GM12892 (cell line): ENCODE data around the gene CDH4.

Experiments
- DNase-seq: peaks from one replicate; pipeline ENCODE4 v3.0.0; 2011; ENCODE audit not compliant: insufficient read length
- FAIRE-seq: peaks from 2 replicates; lab custom pipeline; 2011; peaks lifted over from hg19 to GRCh38; lab: Jason Lieb, UNC
- POLR2A ChIP-seq: IDR thresholded peaks from 2 replicates; pipeline ENCODE4 v1.6.1; 2011; ENCODE audit warnings: low read depth, low read length, control low read depth
- POLR2AphosphoS5 ChIP-seq: IDR thresholded peaks from 2 replicates; pipeline ENCODE4 v1.6.1; 2011; ENCODE audit warnings: low read depth, low read length, control low read depth
- TAF1 ChIP-seq: IDR thresholded peaks from 2 replicates; pipeline ENCODE4 v1.6.1; 2011; ENCODE audit warnings: low read depth, mild to moderate bottlenecking, control low read depth, low read length, borderline replicate concordance

CDH4 gene

DNA sequence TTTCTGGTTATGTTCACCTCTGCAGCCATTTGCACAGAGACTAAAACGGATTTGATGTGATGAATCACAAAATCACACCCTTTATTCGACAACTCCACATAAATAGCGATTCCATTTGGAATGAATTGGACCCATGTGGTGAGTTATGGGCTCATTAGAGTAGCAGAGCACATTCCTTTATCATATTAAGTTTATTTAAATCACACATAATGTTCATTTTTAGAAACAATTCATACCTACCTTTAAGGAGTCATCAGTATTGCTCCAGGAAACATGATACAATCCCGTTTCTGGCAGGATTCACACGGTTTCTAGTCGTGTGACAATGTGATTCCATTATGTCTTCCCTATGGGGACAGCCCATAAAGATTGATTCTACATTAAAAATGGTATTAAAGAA is 303.5 kb downstream of the CDH4 start:
- FAIRE-seq (no peak), DNase-seq (no peak)
- TF ChIP-seq TAF1: no peak
- TF ChIP-seq POLR2AphosphoS5: no peak
- no peak for TF ChIP-seq POLR2A

DNA sequence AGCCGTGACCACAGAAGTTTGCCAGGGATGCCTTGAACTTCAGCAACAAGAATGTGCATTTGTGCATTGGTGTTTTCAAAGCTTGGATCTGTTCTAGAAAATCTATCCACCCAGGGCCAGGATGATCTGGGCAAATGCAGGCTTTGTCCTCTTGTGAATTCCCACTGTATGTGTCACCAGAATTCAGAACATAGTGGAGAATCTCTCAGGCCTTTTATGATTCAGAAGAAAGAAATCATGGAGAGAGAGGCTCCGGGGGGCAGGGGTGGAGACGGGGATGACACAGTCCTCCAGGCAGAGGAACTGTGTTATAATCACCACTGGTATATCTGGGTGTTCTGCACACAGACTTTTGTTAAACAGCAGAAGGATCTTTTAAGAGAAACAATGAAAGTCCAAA is 304.1 kb downstream of the CDH4 start:
- TF ChIP-seq TAF1 (no peak), POLR2AphosphoS5 (no peak), POLR2A (no peak)
- DNase-seq (no peak), FAIRE-seq (no peak)

- TF ChIP-seq POLR2A: no peak
- TF ChIP-seq TAF1: no peak
- no peak for TF ChIP-seq POLR2AphosphoS5
- no peak for FAIRE-seq
- no peak for DNase-seq
Measured at GRCh38 chr20:61556673-61557072, 304.6 kb downstream of the CDH4 start.

- FAIRE-seq: no peak
- no peak for DNase-seq
- TF ChIP-seq POLR2A (no peak), POLR2AphosphoS5 (no peak), TAF1 (no peak)
Measured at GRCh38 chr20:61557621-61558020, 305.6 kb downstream of the CDH4 start.

- no peak for FAIRE-seq
- DNase-seq: no peak
- TF ChIP-seq POLR2A (no peak), TAF1 (no peak), POLR2AphosphoS5 (no peak)
Measured at GRCh38 chr20:61558726-61559125, 306.7 kb downstream of the CDH4 start.

DNA sequence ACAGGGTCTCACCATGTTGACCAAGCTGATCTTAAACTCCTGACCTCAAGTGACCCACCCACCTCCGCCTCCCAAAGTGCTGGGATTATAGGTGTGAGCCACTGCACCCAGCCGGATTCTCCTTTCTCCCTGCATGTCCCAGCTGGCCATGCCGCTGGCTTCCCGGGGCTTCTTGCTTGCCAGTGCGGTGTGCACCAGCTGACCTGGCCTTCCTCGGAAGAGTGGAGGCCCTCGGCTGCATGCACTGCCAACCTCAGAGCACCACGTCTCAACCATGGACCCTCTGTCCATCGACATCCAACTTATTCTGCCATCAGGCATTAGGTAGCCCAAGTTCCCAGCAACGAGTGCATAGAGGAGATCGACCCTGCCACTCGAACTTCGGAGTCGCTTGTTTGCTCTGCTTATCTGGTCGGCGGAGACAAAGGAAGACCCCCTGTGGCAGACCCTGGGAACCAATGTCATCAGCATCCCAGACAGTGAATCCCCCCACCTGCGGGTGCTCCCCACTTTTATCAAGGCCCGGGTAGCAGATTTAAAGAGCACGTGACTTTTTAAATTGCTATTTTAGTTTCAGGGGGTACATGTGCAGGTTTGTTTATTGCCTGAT is 307.8 kb downstream of the CDH4 start:
- TF ChIP-seq POLR2AphosphoS5 (no peak), POLR2A (no peak), TAF1 (no peak)
- DNase-seq (no peak), FAIRE-seq (no peak)

GRCh38 chr20:61560361-61560853 is 308.3 kb downstream of the CDH4 start:
- no peak for TF ChIP-seq TAF1
- no peak for TF ChIP-seq POLR2AphosphoS5
- TF ChIP-seq POLR2A: no peak
- FAIRE-seq (no peak), DNase-seq (no peak)

DNA sequence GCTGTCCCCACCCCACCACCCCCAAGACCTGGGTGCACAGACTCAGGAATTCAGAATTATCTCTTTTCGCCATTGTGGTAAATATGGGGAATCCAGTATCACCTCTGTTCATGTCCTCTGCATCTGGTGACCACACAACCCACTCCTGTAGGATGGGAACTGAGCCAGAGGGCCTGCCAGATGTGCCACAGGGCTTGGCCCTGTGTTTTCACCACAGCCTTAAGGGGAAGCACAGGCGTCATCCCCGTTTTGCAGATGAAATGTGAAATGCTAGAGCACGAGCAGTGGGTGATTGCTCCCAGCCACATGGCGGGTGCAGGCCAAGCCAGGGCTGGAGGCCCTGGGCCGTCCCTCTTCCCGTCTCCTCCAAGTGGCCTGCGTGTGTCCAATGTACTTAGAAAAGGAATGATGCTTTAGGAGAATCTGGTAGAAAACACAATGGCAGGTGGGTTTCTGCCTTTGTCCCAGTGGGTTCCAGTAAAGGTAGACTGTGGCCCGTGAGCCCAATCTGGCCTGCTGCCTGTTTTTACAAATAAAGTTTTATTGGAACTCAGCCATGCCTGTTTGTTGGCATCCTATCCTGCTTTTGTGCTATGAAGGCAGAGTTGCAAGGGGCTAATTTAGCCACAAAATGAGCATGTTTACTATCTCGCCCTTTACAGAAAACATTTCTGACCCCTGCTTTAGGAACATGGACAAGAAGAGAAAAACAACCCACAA is 309.2 kb downstream of the CDH4 start:
- TF ChIP-seq TAF1 (no peak), POLR2A (no peak), POLR2AphosphoS5 (no peak)
- FAIRE-seq (no peak), DNase-seq (no peak)

DNA sequence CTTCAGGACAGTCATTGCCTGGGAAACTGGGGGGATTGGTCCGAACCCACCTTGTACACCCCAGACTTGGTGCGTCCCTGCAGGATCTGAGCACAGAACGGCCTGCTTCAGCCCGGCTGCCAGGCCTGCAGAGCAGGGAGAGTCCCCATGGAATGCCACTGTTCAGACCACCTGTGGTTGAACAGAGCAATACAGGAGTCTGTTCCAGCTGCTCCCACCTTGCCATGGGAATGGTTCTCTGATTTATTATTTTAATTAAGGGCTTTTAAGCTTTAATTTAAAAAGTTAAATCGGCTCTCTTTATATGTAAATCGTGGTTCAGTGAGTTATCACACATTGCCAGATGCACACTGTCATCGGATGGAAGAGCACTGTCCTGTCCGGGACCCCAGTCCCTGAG is 310.4 kb downstream of the CDH4 start:
- FAIRE-seq: no peak
- TF ChIP-seq POLR2A (no peak), TAF1 (no peak), POLR2AphosphoS5 (no peak)
- DNase-seq: no peak

DNA sequence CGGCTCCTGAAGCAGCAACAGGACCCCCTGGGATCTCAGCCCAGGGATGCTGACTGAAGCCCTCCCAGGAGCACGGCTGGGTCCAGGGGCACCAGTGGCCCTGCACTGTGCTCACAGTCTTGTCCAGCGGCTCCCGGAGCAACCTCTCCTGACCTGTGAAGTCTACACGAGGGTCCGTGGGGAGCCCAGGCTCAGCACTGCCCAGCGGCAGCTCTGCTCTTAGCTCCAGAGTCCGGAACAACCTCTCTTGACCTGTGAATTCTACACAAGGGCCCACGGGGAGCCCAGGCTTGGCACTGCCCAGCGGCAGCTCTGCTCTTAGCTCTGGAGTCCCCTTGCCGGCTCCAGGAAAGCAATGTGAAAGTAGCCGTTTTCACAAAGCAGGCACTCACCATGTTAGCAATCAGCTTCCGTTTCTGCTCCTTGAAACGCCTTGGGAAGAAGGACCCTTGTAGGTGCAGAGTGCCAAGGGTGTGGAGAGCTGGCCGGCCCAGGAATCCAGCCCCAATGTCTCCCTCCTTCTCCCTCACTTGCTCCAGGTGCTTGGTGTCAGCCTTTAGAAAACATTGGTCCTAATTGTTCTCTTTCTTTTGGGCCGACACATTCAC is 310.9 kb downstream of the CDH4 start:
- TF ChIP-seq POLR2AphosphoS5: no peak
- DNase-seq (no peak), FAIRE-seq (no peak)

- DNase-seq: no peak
- no peak for FAIRE-seq
- TF ChIP-seq POLR2A: no peak
- TF ChIP-seq POLR2AphosphoS5: no peak
- no peak for TF ChIP-seq TAF1
Measured at GRCh38 chr20:61564628-61565027, 312.6 kb downstream of the CDH4 start.
